Dedifferentiated amniotic fluid mesenchymal stem cell (primary cell): ENCODE results near the gene WNT7B.
A peak's percentile ranks its signal among the peaks of the same experiment; 100 is the strongest.

ENCODE experiments used
- DNase-seq: peaks from one replicate; pipeline ENCODE4 v3.0.0-alpha.2; 2016; ENCODE audit errors: extremely low spot score

WNT7B gene

GRCh38 chr22:45995405-45996101, 18.6 kb upstream of the WNT7B start:
- DNase-seq = no peak

- peak; percentile 47 for DNase-seq
Measured at GRCh38 chr22:45994491-45995404, 17.8 kb upstream of the WNT7B start.

- DNase-seq = no peak
Measured at GRCh38 chr22:45993841-45994240, 16.9 kb upstream of the WNT7B start.

GRCh38 chr22:45993143-45993692, 16.3 kb upstream of the WNT7B start:
- no peak for DNase-seq

GRCh38 chr22:45992737-45993136, 15.8 kb upstream of the WNT7B start:
- DNase-seq = no peak

- no peak for DNase-seq
Measured at GRCh38 chr22:45991098-45991497, 14.1 kb upstream of the WNT7B start.

- DNase-seq = no peak
Measured at GRCh38 chr22:45987136-45987861, 10.3 kb upstream of the WNT7B start.

- no peak for DNase-seq
Measured at GRCh38 chr22:45984316-45984916, 7.5 kb upstream of the WNT7B start.

- no peak for DNase-seq
Measured at GRCh38 chr22:45983797-45984196, 6.8 kb upstream of the WNT7B start.

- no peak for DNase-seq
Measured at GRCh38 chr22:45980761-45981160, 3.8 kb upstream of the WNT7B start.

GRCh38 chr22:45980268-45980570, 3.3 kb upstream of the WNT7B start:
- no peak for DNase-seq

- DNase-seq = no peak
Measured at GRCh38 chr22:45978275-45978713, 1.3 kb upstream of the WNT7B start.

GRCh38 chr22:45977551-45978274, 751 bp upstream of the WNT7B start:
- DNase-seq = no peak

GRCh38 chr22:45976254-45977002, 534 bp downstream of the WNT7B start:
- DNase-seq = no peak

- no peak for DNase-seq
Measured at GRCh38 chr22:45975164-45976161, 1.5 kb downstream of the WNT7B start.

- DNase-seq = no peak
Measured at GRCh38 chr22:45974498-45974897, 2.5 kb downstream of the WNT7B start.

- no peak for DNase-seq
Measured at GRCh38 chr22:45972889-45973253, 4.1 kb downstream of the WNT7B start.

GRCh38 chr22:45972091-45972888, 4.7 kb downstream of the WNT7B start:
- no peak for DNase-seq
